Endothelial cell of umbilical vein (primary cell): ENCODE measurements around the gene MOB2. TPM values are rescaled to one million over a fixed set of nuclear protein-coding genes. Genes with fewer than 3 reads are reported as not detected.

Source experiments
- BruUV-seq: library from RNA; stranded (reverse); fragments of 400-500 nt; replicated peaks from 2 replicates; lab custom pipeline; 2021; lab: Mats Ljungman, UMichigan
- CTCF ChIA-PET: fragments of 300-600, 350-600 bp; sonication (Branson Sonifier 250); formaldehyde crosslinking; loops from one replicate; lab custom pipeline; 2021; ENCODE audit warnings: antibody characterized with exemption, inconsistent platforms; lab: Charles Lee
- POLR2A ChIA-PET: fragments of 300-600, 350-600 bp; sonication (Branson Sonifier 250); formaldehyde crosslinking; loops from one replicate; lab custom pipeline; 2021; ENCODE audit warnings: antibody characterized with exemption, inconsistent platforms; lab: Charles Lee
- DNase-seq: peaks from one replicate; pipeline ENCODE4 v3.0.0-alpha.2; 2011; ENCODE audit warnings: low read depth, low spot score
- FAIRE-seq: peaks from 2 replicates; lab custom pipeline; 2011; peaks lifted over from hg19 to GRCh38; lab: Jason Lieb, UNC
- H2AFZ ChIP-seq: 2 replicates; pipeline ENCODE4 v1.6.0; 2012; ENCODE audit warnings: low read depth, low read length, control low read depth, inconsistent platforms
- H3K27ac ChIP-seq: 2 replicates; pipeline ENCODE4 v1.5.1; 2011; ENCODE audit warnings: low read depth, mild to moderate bottlenecking, control low read depth, low read length, moderate library complexity; ENCODE audit not compliant: insufficient read depth
- H3K27me3 ChIP-seq, 2 experiments: 2 replicates each; pipeline versions ENCODE4 v1.6.0 to v1.6.1; 2011; ENCODE audit warnings: low read length in 2 of 2, mixed read lengths in 1 of 2; ENCODE audit not compliant: control insufficient read depth in 2 of 2, insufficient read depth in 2 of 2
- H3K36me3 ChIP-seq, 2 experiments: 2 replicates in 1 of 2; 3 replicates in 1 of 2; pipeline ENCODE4 v1.5.1; 2011; ENCODE audit warnings: low read length in 2 of 2, mild to moderate bottlenecking in 1 of 2, moderate library complexity in 1 of 2; ENCODE audit not compliant: control insufficient read depth in 2 of 2, insufficient read depth in 2 of 2; ENCODE audit errors: extremely low read depth in 1 of 2
- H3K4me1 ChIP-seq: 3 replicates; pipeline ENCODE4 v1.5.1; 2011; ENCODE audit warnings: mild to moderate bottlenecking, low read length; ENCODE audit not compliant: control insufficient read depth, insufficient read depth; ENCODE audit errors: extremely low read depth
- H3K4me2 ChIP-seq: 2 replicates; pipeline ENCODE4 v1.6.1; 2011; ENCODE audit warnings: low read length, control low read depth, mixed read lengths; ENCODE audit not compliant: insufficient read depth
- H3K4me3 ChIP-seq, 3 experiments: fragments of 200-600 bp in 1 of 3; sonication (generic), shearing (Covaris generic) in 1 of 3; replicated peaks in 1 of 3; 2 replicates each; pipeline ENCODE4 v1.5.1; 2011 to 2016; ENCODE audit warnings: control low read depth in 3 of 3, low read length in 3 of 3, mild to moderate bottlenecking in 2 of 3, inconsistent platforms in 1 of 3, low read depth in 1 of 3, moderate library complexity in 1 of 3; ENCODE audit not compliant: insufficient read depth in 1 of 3
- H3K79me2 ChIP-seq: 2 replicates; pipeline ENCODE4 v1.6.0; 2012; ENCODE audit warnings: low read length, inconsistent platforms; ENCODE audit not compliant: control insufficient read depth, insufficient read depth
- H3K9ac ChIP-seq: replicated peaks from 2 replicates; pipeline ENCODE3; 2011; ENCODE audit warnings: low read length, control low read depth; ENCODE audit not compliant: insufficient read depth; ENCODE audit errors: extremely low read depth
- H3K9me1 ChIP-seq: replicated peaks from 3 replicates; pipeline ENCODE4 v1.6.0; 2011; ENCODE audit warnings: mild to moderate bottlenecking, low read length; ENCODE audit not compliant: control insufficient read depth, insufficient read depth; ENCODE audit errors: extremely low read depth
- H3K9me3 ChIP-seq: replicated peaks from 2 replicates; pipeline ENCODE4 v1.5.1; 2012; ENCODE audit warnings: low read length, inconsistent platforms; ENCODE audit not compliant: control insufficient read depth, insufficient read depth
- H4K20me1 ChIP-seq: replicated peaks from 2 replicates; pipeline ENCODE3; 2011; ENCODE audit warnings: mild to moderate bottlenecking, low read length; ENCODE audit not compliant: control insufficient read depth, insufficient read depth; ENCODE audit errors: extremely low read depth
- EZH2 ChIP-seq: IDR thresholded peaks from 2 replicates; pipeline ENCODE4 v1.6.1; 2012; ENCODE audit warnings: borderline replicate concordance, low read depth, mild to moderate bottlenecking, moderate library complexity, low read length, inconsistent platforms; ENCODE audit not compliant: severe bottlenecking
- FOS ChIP-seq: IDR thresholded peaks from 2 replicates; pipeline ENCODE4 v1.6.1; 2011; ENCODE audit warnings: mild to moderate bottlenecking, low read length, moderate library complexity, borderline replicate concordance; ENCODE audit not compliant: insufficient read depth
- GATA2 ChIP-seq: IDR thresholded peaks from 2 replicates; pipeline ENCODE4 v1.7.0; 2011; ENCODE audit warnings: low read depth, mild to moderate bottlenecking, moderate library complexity, mixed read lengths, low read length; ENCODE audit not compliant: insufficient read length, insufficient read depth
- JUN ChIP-seq: IDR thresholded peaks from 2 replicates; pipeline ENCODE4 v1.6.1; 2011; ENCODE audit warnings: borderline replicate concordance, low read depth; ENCODE audit not compliant: insufficient read length, insufficient read depth
- MAX ChIP-seq: IDR thresholded peaks from 2 replicates; pipeline ENCODE4 v1.6.1; 2011; ENCODE audit not compliant: insufficient read depth, insufficient read length
- MYC ChIP-seq: IDR thresholded peaks from one replicate; pipeline ENCODE4 v1.6.1; 2011; ENCODE audit warnings: mild to moderate bottlenecking, low read depth, low read length
- POLR2A ChIP-seq: IDR thresholded peaks from 2 replicates; pipeline ENCODE4 v1.6.1; 2012; ENCODE audit warnings: low read depth, mild to moderate bottlenecking, control low read depth, low read length
- POLR2AphosphoS5 ChIP-seq: IDR thresholded peaks from 2 replicates; pipeline ENCODE4 v1.6.1; 2012; ENCODE audit warnings: low read depth, mild to moderate bottlenecking, control low read depth, low read length, moderate library complexity; ENCODE audit not compliant: insufficient read depth
- dilution Hi-C: fragments of 300-500 bp; cut with MboI; formaldehyde crosslinking; loops from one replicate; pipeline ENCODE4 v1.15.0; 2019; ENCODE audit warnings: low sequenced_read_pairs; ENCODE audit not compliant: extremely low pct_ligation_motif_present
- intact Hi-C: fragments of 100-400 bp; cut with micrococcal nuclease; formaldehyde crosslinking; loops from one replicate; pipeline ENCODE4 v1.10.0; 2022
- polyA plus RNA-seq, 4 experiments: library from polyadenylated mRNA; depleted of rRNA in 3 of 4; stranded (reverse) in 3 of 4; unstranded in 1 of 4; fragments of >200 nt; gene quantifications; 2 replicates each; pipeline versions ENCODE4 v1.2.1 to v1.2.3, GENCODE V29; 2011 to 2012; ENCODE audit warnings: missing spikeins in 1 of 4
- total RNA-seq: library from RNA; stranded (reverse); gene quantifications from 2 replicates; pipeline ENCODE4 v1.2.3, GENCODE V29; 2021
- TF ChIP-seq, protein P1 (sequence below), 2 donors: IDR thresholded peaks; 1 replicate in 1 of 2; 2 replicates in 1 of 2; pipeline ENCODE4 v1.5.1; 2011; ENCODE audit warnings: low read length in 2 of 2, mild to moderate bottlenecking in 2 of 2, moderate library complexity in 2 of 2, control low read depth in 1 of 2, inconsistent platforms in 1 of 2, low read depth in 1 of 2; ENCODE audit not compliant: insufficient read depth in 1 of 2; ENCODE audit errors: extremely low read depth in 1 of 2

The MOB2 gene
- total and polyA plus RNA-seq, 2 donors (not counting 3 experiments of a cell fraction or from before 2014, with no cell fraction given): 38.2 to 50.6 TPM

DNA sequence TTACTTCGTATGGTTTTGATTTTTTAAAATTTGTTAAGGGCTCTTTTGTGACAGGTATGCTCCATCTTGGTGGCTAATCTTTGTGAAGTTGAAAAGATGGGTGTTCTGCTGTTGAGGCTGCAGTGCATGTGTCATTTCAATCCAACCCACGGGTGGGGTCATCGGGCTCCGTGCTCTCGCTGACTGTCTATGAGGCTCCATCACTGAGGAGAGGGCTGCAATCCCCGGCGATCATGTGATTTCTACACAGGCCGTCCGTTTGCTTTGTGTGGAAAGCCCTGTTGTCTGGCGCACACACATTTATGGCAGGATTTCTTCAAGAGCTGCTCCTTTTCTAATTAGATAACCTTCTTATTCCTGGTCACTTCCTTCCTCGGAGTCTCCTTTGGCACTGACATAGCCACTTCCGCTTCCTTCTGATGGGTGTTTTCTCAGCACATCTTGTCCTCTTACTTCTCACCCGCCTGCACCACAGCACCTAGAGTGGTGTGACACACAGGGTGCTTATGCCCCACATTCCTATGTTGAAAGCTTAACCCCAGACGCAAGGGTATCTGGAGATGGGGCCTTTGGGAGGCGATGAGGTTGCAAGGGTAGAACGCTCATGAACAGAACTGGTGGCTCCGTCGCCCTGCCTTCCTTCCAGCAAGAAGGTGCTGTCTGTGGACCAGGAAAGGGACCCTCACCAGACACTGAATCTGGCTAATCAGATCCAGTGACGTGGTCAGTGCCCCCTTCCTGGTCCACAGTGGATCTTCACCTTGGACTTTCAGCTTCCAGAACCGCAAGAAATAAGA is 9.4 kb downstream of the MOB2 start:
- dilution Hi-C loops (no loop called here), intact Hi-C loops (no loop called here)
- Histone ChIP-seq H3K36me3 (peaks cover 0 to 15% of the 10 kb centered on the region in 2 experiments), H3K4me3 (no peak overlapping the region), H4K20me1 (no peaks in the 10 kb centered on the region), H3K27ac (no peak overlapping the region), H3K9me1 (no peaks in the 10 kb centered on the region), H3K79me2 (no peaks in the 10 kb centered on the region), H3K9ac (no peak overlapping the region), H3K4me1 (no peaks in the 10 kb centered on the region), H3K9me3 (no peaks in the 10 kb centered on the region), H3K27me3 (no peaks in the 10 kb centered on the region), H3K4me2 (no peak overlapping the region), H2AFZ (no peak overlapping the region)
- FAIRE-seq: no peak
- no peak for TF ChIP-seq GATA2
- TF ChIP-seq MYC: no peak
- TF ChIP-seq POLR2AphosphoS5: no peak
- TF ChIP-seq JUN: no peak
- no peak for TF ChIP-seq MAX
- no peak for TF ChIP-seq POLR2A
- TF ChIP-seq EZH2: no peak
- TF ChIP-seq FOS: no peak
- TF ChIP-seq, protein P1, sequence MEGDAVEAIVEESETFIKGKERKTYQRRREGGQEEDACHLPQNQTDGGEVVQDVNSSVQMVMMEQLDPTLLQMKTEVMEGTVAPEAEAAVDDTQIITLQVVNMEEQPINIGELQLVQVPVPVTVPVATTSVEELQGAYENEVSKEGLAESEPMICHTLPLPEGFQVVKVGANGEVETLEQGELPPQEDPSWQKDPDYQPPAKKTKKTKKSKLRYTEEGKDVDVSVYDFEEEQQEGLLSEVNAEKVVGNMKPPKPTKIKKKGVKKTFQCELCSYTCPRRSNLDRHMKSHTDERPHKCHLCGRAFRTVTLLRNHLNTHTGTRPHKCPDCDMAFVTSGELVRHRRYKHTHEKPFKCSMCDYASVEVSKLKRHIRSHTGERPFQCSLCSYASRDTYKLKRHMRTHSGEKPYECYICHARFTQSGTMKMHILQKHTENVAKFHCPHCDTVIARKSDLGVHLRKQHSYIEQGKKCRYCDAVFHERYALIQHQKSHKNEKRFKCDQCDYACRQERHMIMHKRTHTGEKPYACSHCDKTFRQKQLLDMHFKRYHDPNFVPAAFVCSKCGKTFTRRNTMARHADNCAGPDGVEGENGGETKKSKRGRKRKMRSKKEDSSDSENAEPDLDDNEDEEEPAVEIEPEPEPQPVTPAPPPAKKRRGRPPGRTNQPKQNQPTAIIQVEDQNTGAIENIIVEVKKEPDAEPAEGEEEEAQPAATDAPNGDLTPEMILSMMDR (IDR thresholded peaks at IDR 0.05; ENCODE audit: extremely low read depth in 1 of 2, insufficient read depth in 1 of 2, low read depth in 1 of 2, low read length in 2 of 2): no peak
- CTCF ChIA-PET: no interaction called here
- POLR2A ChIA-PET: no interaction called here
- DNase-seq: no peak
- no TSS peak for BruUV-seq
